SK-N-SH (cell line): Measurements from ENCODE around the gene THSD7B.

ENCODE experiments used
- CHD2 ChIP-seq: fragments of 150-350 bp; IDR thresholded peaks from 2 replicates; pipeline ENCODE4 v1.6.1; 2018; ENCODE audit warnings: low read length; ENCODE audit not compliant: partially characterized antibody
- GABPA ChIP-seq: IDR thresholded peaks from 2 replicates; pipeline ENCODE4 v1.4.0; 2012; ENCODE audit warnings: low read depth, mild to moderate bottlenecking
- POLR2AphosphoS5 ChIP-seq: IDR thresholded peaks from 2 replicates; pipeline ENCODE4 v1.6.1; 2012; ENCODE audit warnings: low read depth, low read length
- RAD21 ChIP-seq: IDR thresholded peaks from 2 replicates; pipeline ENCODE4 v1.6.1; 2012; ENCODE audit warnings: mild to moderate bottlenecking, low read length
- RFX5 ChIP-seq: IDR thresholded peaks from 2 replicates; pipeline ENCODE4 v1.6.1; 2012; ENCODE audit warnings: mild to moderate bottlenecking, improper control_type of control experiment, low read length
- TF ChIP-seq, protein P1 (sequence below): fragments of 200-600 bp; sonication (generic); IDR thresholded peaks from 2 replicates; pipeline ENCODE4 v1.6.1; 2017; ENCODE audit warnings: antibody characterized with exemption, mild to moderate bottlenecking, moderate library complexity

DNA sequence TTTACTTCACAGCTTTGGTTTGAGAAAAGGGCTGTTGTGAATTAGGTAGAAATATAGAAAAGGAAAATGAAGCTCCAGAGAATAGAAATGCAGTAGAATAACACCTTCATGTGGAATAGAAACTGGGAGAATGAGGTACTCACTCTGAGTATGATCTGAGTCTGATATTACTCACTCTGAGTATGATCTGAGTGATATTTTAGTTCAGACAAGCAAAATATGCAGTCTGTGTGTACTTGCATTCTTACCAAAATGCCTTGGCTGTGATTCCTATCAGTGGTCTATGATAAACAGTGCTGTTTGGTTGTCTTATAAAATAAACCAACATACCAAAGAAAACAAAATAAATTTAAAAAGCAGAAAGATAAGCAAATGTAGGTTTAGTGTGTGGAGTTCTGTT lies 487.6 kb downstream of the THSD7B start:
- TF ChIP-seq RAD21 (no peak), GABPA (no peak), CHD2 (no peak), POLR2AphosphoS5 (no peak), RFX5 (no peak)
- TF ChIP-seq, protein P1, sequence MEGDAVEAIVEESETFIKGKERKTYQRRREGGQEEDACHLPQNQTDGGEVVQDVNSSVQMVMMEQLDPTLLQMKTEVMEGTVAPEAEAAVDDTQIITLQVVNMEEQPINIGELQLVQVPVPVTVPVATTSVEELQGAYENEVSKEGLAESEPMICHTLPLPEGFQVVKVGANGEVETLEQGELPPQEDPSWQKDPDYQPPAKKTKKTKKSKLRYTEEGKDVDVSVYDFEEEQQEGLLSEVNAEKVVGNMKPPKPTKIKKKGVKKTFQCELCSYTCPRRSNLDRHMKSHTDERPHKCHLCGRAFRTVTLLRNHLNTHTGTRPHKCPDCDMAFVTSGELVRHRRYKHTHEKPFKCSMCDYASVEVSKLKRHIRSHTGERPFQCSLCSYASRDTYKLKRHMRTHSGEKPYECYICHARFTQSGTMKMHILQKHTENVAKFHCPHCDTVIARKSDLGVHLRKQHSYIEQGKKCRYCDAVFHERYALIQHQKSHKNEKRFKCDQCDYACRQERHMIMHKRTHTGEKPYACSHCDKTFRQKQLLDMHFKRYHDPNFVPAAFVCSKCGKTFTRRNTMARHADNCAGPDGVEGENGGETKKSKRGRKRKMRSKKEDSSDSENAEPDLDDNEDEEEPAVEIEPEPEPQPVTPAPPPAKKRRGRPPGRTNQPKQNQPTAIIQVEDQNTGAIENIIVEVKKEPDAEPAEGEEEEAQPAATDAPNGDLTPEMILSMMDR: no peak
